Brain microvascular endothelial cell (primary cell): ENCODE data around the gene GDF7.

Experiments used
- DNase-seq: peaks from one replicate; pipeline ENCODE4 v3.0.0-alpha.2; 2020
- H3K27ac ChIP-seq: fragments of 250-450 bp; sonication (Bioruptor Pico); 2 replicates; pipeline ENCODE4 v1.5.1; 2020; ENCODE audit warnings: mild to moderate bottlenecking, moderate library complexity
- H3K27me3 ChIP-seq: fragments of 250-450 bp; sonication (Bioruptor Pico); replicated peaks from 2 replicates; pipeline ENCODE4 v1.5.1; 2020; ENCODE audit warnings: mild to moderate bottlenecking
- H3K36me3 ChIP-seq: fragments of 250-450 bp; sonication (Bioruptor Pico); replicated peaks from 2 replicates; pipeline ENCODE4 v1.5.1; 2020; ENCODE audit warnings: mild to moderate bottlenecking
- H3K4me3 ChIP-seq: 2 replicates; pipeline ENCODE4 v1.5.1; 2011; ENCODE audit warnings: low read depth, mild to moderate bottlenecking, control low read depth, low read length, moderate library complexity
- CTCF ChIP-seq: IDR thresholded peaks from 2 replicates; pipeline ENCODE4 v1.5.1; 2011; ENCODE audit warnings: low read depth, mild to moderate bottlenecking, moderate library complexity, low read length, control low read depth, inconsistent platforms; ENCODE audit errors: missing control alignments
- in situ Hi-C: cut with HindIII; loops from 2 replicates; pipeline ENCODE4 v1.10.0; 2017; ENCODE audit warnings: low sequenced_read_pairs, low pct_ligation_motif_present

GDF7 gene

GRCh38 chr2:20666005-20666303, 990 bp upstream of the GDF7 start:
- no peak for TF ChIP-seq CTCF
- Histone ChIP-seq H3K36me3 (no peaks in the 10 kb centered on the region), H3K4me3 (peak overlapping the region; percentile 33), H3K27me3 (peaks cover 76% of the 10 kb centered on the region), H3K27ac (no peak overlapping the region)
- in situ Hi-C loops = no loop called here
- no peak for DNase-seq

- H3K27me3 ChIP-seq = peaks cover 78% of the 10 kb centered on the region
- no peak for DNase-seq
- H3K4me3 ChIP-seq = peak overlapping the region; percentile 37
- H3K27ac ChIP-seq = no peak overlapping the region
- in situ Hi-C loops = no loop called here
- H3K36me3 ChIP-seq = no peaks in the 10 kb centered on the region
- no peak for TF ChIP-seq CTCF
These were observed 197 bp downstream of the GDF7 start for GRCh38 chr2:20667151-20667530.

GRCh38 chr2:20667531-20668401, 822 bp downstream of the GDF7 start:
- Histone ChIP-seq H3K27me3 (peaks cover 76% of the 10 kb centered on the region), H3K36me3 (no peaks in the 10 kb centered on the region), H3K4me3 (peak overlapping the region; percentile 37), H3K27ac (no peak overlapping the region)
- in situ Hi-C loops = no loop called here
- DNase-seq = no peak
- TF ChIP-seq CTCF = no peak

- TF ChIP-seq CTCF = no peak
- no peak for DNase-seq
- Histone ChIP-seq H3K27me3 (peaks cover 71% of the 10 kb centered on the region), H3K27ac (no peak overlapping the region), H3K36me3 (no peaks in the 10 kb centered on the region), H3K4me3 (no peak overlapping the region)
- in situ Hi-C loops = no loop called here
These were observed 1.5 kb downstream of the GDF7 start for GRCh38 chr2:20668451-20668850.

GRCh38 chr2:20668871-20669475, 2.0 kb downstream of the GDF7 start:
- Histone ChIP-seq H3K27me3 (peaks cover 66% of the 10 kb centered on the region), H3K36me3 (no peaks in the 10 kb centered on the region), H3K4me3 (no peak overlapping the region), H3K27ac (no peak overlapping the region)
- in situ Hi-C loops = no loop called here
- TF ChIP-seq CTCF = no peak
- DNase-seq = no peak
